HUES6 (cell line): ENCODE data around the gene DENND1B.
A peak's percentile ranks its signal among the peaks of the same experiment; 100 is the strongest.

Experiments used
- H3K27ac ChIP-seq: 2 replicates; pipeline ENCODE4 v1.7.0; 2013; ENCODE audit warnings: low read depth, mild to moderate bottlenecking, low read length, inconsistent platforms
- H3K27me3 ChIP-seq: 2 replicates; pipeline ENCODE4 v1.6.1; 2013; ENCODE audit warnings: low read length; ENCODE audit not compliant: control insufficient read depth, insufficient read depth
- H3K36me3 ChIP-seq: 2 replicates; pipeline ENCODE4 v1.6.1; 2013; ENCODE audit warnings: low read length; ENCODE audit not compliant: control insufficient read depth, insufficient read depth
- H3K4me1 ChIP-seq: 2 replicates; pipeline ENCODE4 v1.6.1; 2013; ENCODE audit warnings: low read length; ENCODE audit not compliant: control insufficient read depth, insufficient read depth
- H3K4me3 ChIP-seq: 2 replicates; pipeline ENCODE4 v1.5.1; 2013; ENCODE audit warnings: low read depth, low read length
- H3K9ac ChIP-seq: one replicate; pipeline ENCODE4 v1.6.1; 2013; ENCODE audit warnings: mild to moderate bottlenecking, low read length
- H3K9me3 ChIP-seq: 2 replicates; pipeline ENCODE4 v1.6.1; 2013; ENCODE audit warnings: low read depth, low read length; ENCODE audit not compliant: control insufficient read depth, insufficient read depth

The DENND1B gene

GRCh38 chr1:197782722-197783360, 7.6 kb upstream of the DENND1B start:
- Histone ChIP-seq H3K9ac (no peak overlapping the region), H3K27ac (no peak overlapping the region), H3K4me1 (no peaks in the 10 kb centered on the region), H3K36me3 (no peaks in the 10 kb centered on the region), H3K4me3 (no peak overlapping the region), H3K9me3 (no peaks in the 10 kb centered on the region), H3K27me3 (no peaks in the 10 kb centered on the region)

- H3K27me3 ChIP-seq = no peaks in the 10 kb centered on the region
- H3K9ac ChIP-seq = no peak overlapping the region
- no peaks in the 10 kb centered on the region for H3K36me3 ChIP-seq
- no peak overlapping the region for H3K4me3 ChIP-seq
- no peaks in the 10 kb centered on the region for H3K4me1 ChIP-seq
- H3K27ac ChIP-seq = no peak overlapping the region
- H3K9me3 ChIP-seq = no peaks in the 10 kb centered on the region
Observed at GRCh38 chr1:197781968-197782721, 6.9 kb upstream of the DENND1B start.

- H3K36me3 ChIP-seq = no peaks in the 10 kb centered on the region
- H3K9ac ChIP-seq = no peak overlapping the region
- H3K27me3 ChIP-seq = peaks cover 9% of the 10 kb centered on the region
- H3K4me1 ChIP-seq = peaks cover 8% of the 10 kb centered on the region
- H3K9me3 ChIP-seq = no peaks in the 10 kb centered on the region
- no peak overlapping the region for H3K27ac ChIP-seq
- no peak overlapping the region for H3K4me3 ChIP-seq
Observed at GRCh38 chr1:197779921-197780320, 4.6 kb upstream of the DENND1B start.

GRCh38 chr1:197778366-197778945, 3.2 kb upstream of the DENND1B start:
- peaks cover 15% of the 10 kb centered on the region for H3K27me3 ChIP-seq
- no peak overlapping the region for H3K9ac ChIP-seq
- H3K36me3 ChIP-seq = no peaks in the 10 kb centered on the region
- no peaks in the 10 kb centered on the region for H3K9me3 ChIP-seq
- no peak overlapping the region for H3K27ac ChIP-seq
- H3K4me3 ChIP-seq = no peak overlapping the region
- H3K4me1 ChIP-seq = peaks cover 8% of the 10 kb centered on the region

- H3K27ac ChIP-seq = no peak overlapping the region
- H3K4me1 ChIP-seq = peaks cover 8% of the 10 kb centered on the region
- H3K9ac ChIP-seq = no peak overlapping the region
- H3K4me3 ChIP-seq = no peak overlapping the region
- no peaks in the 10 kb centered on the region for H3K36me3 ChIP-seq
- H3K9me3 ChIP-seq = no peaks in the 10 kb centered on the region
- H3K27me3 ChIP-seq = peaks cover 15% of the 10 kb centered on the region
Observed at GRCh38 chr1:197776351-197777105, 1.2 kb upstream of the DENND1B start.

- peaks cover 15% of the 10 kb centered on the region for H3K27me3 ChIP-seq
- peaks cover 8% of the 10 kb centered on the region for H3K4me1 ChIP-seq
- no peaks in the 10 kb centered on the region for H3K9me3 ChIP-seq
- H3K9ac ChIP-seq = peak overlapping the region; percentile 47
- H3K4me3 ChIP-seq = peak overlapping the region; percentile 68
- H3K27ac ChIP-seq = no peak overlapping the region
- no peaks in the 10 kb centered on the region for H3K36me3 ChIP-seq
Observed at GRCh38 chr1:197774466-197775281, 606 bp downstream of the DENND1B start.

GRCh38 chr1:197773856-197774255, 1.4 kb downstream of the DENND1B start:
- Histone ChIP-seq H3K4me1 (peaks cover 8% of the 10 kb centered on the region), H3K27ac (no peak overlapping the region), H3K9ac (no peak overlapping the region), H3K36me3 (no peaks in the 10 kb centered on the region), H3K4me3 (peak overlapping the region; percentile 68), H3K27me3 (peaks cover 15% of the 10 kb centered on the region), H3K9me3 (no peaks in the 10 kb centered on the region)

- peaks cover 15% of the 10 kb centered on the region for H3K27me3 ChIP-seq
- H3K9me3 ChIP-seq = no peaks in the 10 kb centered on the region
- no peaks in the 10 kb centered on the region for H3K36me3 ChIP-seq
- no peak overlapping the region for H3K27ac ChIP-seq
- no peak overlapping the region for H3K9ac ChIP-seq
- peaks cover 8% of the 10 kb centered on the region for H3K4me1 ChIP-seq
- no peak overlapping the region for H3K4me3 ChIP-seq
Observed at GRCh38 chr1:197771904-197772556, 3.2 kb downstream of the DENND1B start.

- Histone ChIP-seq H3K36me3 (no peaks in the 10 kb centered on the region), H3K9me3 (no peaks in the 10 kb centered on the region), H3K4me3 (no peak overlapping the region), H3K27me3 (peaks cover 15% of the 10 kb centered on the region), H3K9ac (no peak overlapping the region), H3K4me1 (peaks cover 8% of the 10 kb centered on the region), H3K27ac (no peak overlapping the region)
Observed at GRCh38 chr1:197771386-197771785, 3.9 kb downstream of the DENND1B start.

GRCh38 chr1:197770243-197770642, 5.0 kb downstream of the DENND1B start:
- Histone ChIP-seq H3K9ac (no peak overlapping the region), H3K27ac (no peak overlapping the region), H3K27me3 (peaks cover 6% of the 10 kb centered on the region; the same call in 1 of the 2 replicates), H3K4me1 (no peaks in the 10 kb centered on the region), H3K4me3 (no peak overlapping the region), H3K9me3 (no peaks in the 10 kb centered on the region), H3K36me3 (no peaks in the 10 kb centered on the region)
